HepG2 (cell line): ENCODE data around the gene HECTD1. TPM values are rescaled to one million over a fixed set of nuclear protein-coding genes. Genes with fewer than 3 reads are reported as not detected.

Experiments
- ATF2 ChIP-seq: sonication (generic); formaldehyde crosslinking; IDR thresholded peaks from 2 replicates; pipeline ENCODE4 v1.4.0; 2020; ENCODE audit warnings: missing genetic modification reagents
- ATRX ChIP-seq: sonication (generic); formaldehyde crosslinking; IDR thresholded peaks from 2 replicates; pipeline ENCODE4 v1.4.0; 2020; ENCODE audit warnings: missing genetic modification reagents, borderline replicate concordance
- CEBPZ ChIP-seq: IDR thresholded peaks from 2 replicates; pipeline ENCODE4 v1.6.1; 2012; ENCODE audit warnings: low read length, improper control_type of control experiment
- PRPF4 ChIP-seq: fragments of 200-400 bp; formaldehyde crosslinking; IDR thresholded peaks from 2 replicates; pipeline ENCODE4 v1.6.1; 2016; ENCODE audit warnings: low read length, low read depth; ENCODE audit not compliant: poor library complexity, severe bottlenecking
- SIX1 ChIP-seq: sonication (generic); formaldehyde crosslinking; IDR thresholded peaks from 2 replicates; pipeline ENCODE4 v1.4.0; 2020; ENCODE audit warnings: missing genetic modification reagents, borderline replicate concordance
- SMAD1 ChIP-seq: sonication (generic); formaldehyde crosslinking; IDR thresholded peaks from 2 replicates; pipeline ENCODE4 v1.4.0; 2020; ENCODE audit warnings: missing genetic modification reagents, low read depth, mild to moderate bottlenecking, borderline replicate concordance
- ZNF605 ChIP-seq: sonication (generic); formaldehyde crosslinking; IDR thresholded peaks from 2 replicates; pipeline ENCODE4 v1.8.0; 2022; ENCODE audit warnings: mild to moderate bottlenecking, missing genetic modification reagents
- ZSCAN29 ChIP-seq: sonication (generic); formaldehyde crosslinking; conservative IDR thresholded peaks from 2 replicates; pipeline ENCODE4 v1.4.0; 2020; ENCODE audit warnings: mild to moderate bottlenecking, missing genetic modification reagents
- polyA plus RNA-seq, 8 experiments: library from polyadenylated mRNA; depleted of rRNA in 3 of 8; stranded (reverse) in 7 of 8; unstranded in 1 of 8; fragments of >200 nt; fragmentation: Illumina TruSeq in 4 of 8; extraction: Trizol in 4 of 8; gene quantifications; 2 replicates each; pipeline versions ENCODE4 v1.2.1 to v1.2.3, GENCODE V29; 2011 to 2016; ENCODE audit warnings: low read depth in 4 of 8, missing spikeins in 1 of 8, mixed read lengths in 1 of 8; ENCODE audit not compliant: insufficient read depth in 1 of 8
- total RNA-seq, 5 experiments: library from RNA; depleted of rRNA; stranded (reverse); fragments of >200 nt; fragmentation: Illumina TruSeq; extraction: Trizol; gene quantifications; 2 replicates each; pipeline ENCODE4 v1.2.3, GENCODE V29; 2016; ENCODE audit warnings: low read depth in 1 of 5
- TF ChIP-seq, protein P1 (sequence below): sonication (generic); formaldehyde crosslinking; IDR thresholded peaks from 2 replicates; pipeline ENCODE4 v1.8.0; 2022; ENCODE audit warnings: mild to moderate bottlenecking, missing genetic modification reagents; ENCODE audit not compliant: insufficient replicate concordance
- TF ChIP-seq, protein P2 (sequence below): IDR thresholded peaks from 2 replicates; pipeline ENCODE4 v1.6.1; 2016; ENCODE audit warnings: missing genetic modification reagents, missing compliant biosample characterization
- TF ChIP-seq, protein P3 (sequence below): sonication (generic); formaldehyde crosslinking; IDR thresholded peaks from 2 replicates; pipeline ENCODE4 v1.4.0; 2020; ENCODE audit warnings: mild to moderate bottlenecking, missing genetic modification reagents

Gene HECTD1
- total and polyA plus RNA-seq, 2 of the 13 experiments (the other 11 are each of a cell fraction or from before 2014, with no cell fraction given) = 312 to 560 TPM

GRCh38 chr14:31229638-31230572 is 22.3 kb upstream of the HECTD1 start (continued):
- TF ChIP-seq, protein P1, sequence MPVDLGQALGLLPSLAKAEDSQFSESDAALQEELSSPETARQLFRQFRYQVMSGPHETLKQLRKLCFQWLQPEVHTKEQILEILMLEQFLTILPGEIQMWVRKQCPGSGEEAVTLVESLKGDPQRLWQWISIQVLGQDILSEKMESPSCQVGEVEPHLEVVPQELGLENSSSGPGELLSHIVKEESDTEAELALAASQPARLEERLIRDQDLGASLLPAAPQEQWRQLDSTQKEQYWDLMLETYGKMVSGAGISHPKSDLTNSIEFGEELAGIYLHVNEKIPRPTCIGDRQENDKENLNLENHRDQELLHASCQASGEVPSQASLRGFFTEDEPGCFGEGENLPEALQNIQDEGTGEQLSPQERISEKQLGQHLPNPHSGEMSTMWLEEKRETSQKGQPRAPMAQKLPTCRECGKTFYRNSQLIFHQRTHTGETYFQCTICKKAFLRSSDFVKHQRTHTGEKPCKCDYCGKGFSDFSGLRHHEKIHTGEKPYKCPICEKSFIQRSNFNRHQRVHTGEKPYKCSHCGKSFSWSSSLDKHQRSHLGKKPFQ (CRISPR knock-in tag) = peak; percentile 96
- TF ChIP-seq ATRX (CRISPR knock-in tag) (no peak), CEBPZ (no peak), SIX1 (CRISPR knock-in tag) (peak; percentile 98), PRPF4 (peak; percentile 21), ZNF605 (CRISPR knock-in tag) (peak; percentile 100), SMAD1 (CRISPR knock-in tag) (peak; percentile 97; the same call in 1 of the 2 replicates), ZSCAN29 (CRISPR knock-in tag) (peak; percentile 99), ATF2 (CRISPR knock-in tag) (peak; percentile 100)
- TF ChIP-seq, protein P2, sequence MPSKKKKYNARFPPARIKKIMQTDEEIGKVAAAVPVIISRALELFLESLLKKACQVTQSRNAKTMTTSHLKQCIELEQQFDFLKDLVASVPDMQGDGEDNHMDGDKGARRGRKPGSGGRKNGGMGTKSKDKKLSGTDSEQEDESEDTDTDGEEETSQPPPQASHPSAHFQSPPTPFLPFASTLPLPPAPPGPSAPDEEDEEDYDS (CRISPR knock-in tag) = peak; percentile 95
- TF ChIP-seq, protein P3, sequence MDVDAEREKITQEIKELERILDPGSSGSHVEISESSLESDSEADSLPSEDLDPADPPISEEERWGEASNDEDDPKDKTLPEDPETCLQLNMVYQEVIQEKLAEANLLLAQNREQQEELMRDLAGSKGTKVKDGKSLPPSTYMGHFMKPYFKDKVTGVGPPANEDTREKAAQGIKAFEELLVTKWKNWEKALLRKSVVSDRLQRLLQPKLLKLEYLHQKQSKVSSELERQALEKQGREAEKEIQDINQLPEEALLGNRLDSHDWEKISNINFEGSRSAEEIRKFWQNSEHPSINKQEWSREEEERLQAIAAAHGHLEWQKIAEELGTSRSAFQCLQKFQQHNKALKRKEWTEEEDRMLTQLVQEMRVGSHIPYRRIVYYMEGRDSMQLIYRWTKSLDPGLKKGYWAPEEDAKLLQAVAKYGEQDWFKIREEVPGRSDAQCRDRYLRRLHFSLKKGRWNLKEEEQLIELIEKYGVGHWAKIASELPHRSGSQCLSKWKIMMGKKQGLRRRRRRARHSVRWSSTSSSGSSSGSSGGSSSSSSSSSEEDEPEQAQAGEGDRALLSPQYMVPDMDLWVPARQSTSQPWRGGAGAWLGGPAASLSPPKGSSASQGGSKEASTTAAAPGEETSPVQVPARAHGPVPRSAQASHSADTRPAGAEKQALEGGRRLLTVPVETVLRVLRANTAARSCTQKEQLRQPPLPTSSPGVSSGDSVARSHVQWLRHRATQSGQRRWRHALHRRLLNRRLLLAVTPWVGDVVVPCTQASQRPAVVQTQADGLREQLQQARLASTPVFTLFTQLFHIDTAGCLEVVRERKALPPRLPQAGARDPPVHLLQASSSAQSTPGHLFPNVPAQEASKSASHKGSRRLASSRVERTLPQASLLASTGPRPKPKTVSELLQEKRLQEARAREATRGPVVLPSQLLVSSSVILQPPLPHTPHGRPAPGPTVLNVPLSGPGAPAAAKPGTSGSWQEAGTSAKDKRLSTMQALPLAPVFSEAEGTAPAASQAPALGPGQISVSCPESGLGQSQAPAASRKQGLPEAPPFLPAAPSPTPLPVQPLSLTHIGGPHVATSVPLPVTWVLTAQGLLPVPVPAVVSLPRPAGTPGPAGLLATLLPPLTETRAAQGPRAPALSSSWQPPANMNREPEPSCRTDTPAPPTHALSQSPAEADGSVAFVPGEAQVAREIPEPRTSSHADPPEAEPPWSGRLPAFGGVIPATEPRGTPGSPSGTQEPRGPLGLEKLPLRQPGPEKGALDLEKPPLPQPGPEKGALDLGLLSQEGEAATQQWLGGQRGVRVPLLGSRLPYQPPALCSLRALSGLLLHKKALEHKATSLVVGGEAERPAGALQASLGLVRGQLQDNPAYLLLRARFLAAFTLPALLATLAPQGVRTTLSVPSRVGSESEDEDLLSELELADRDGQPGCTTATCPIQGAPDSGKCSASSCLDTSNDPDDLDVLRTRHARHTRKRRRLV (CRISPR knock-in tag) = peak; percentile 82
